MCF 10A (cell line): ENCODE data around the gene MCOLN2. TPM values are rescaled to one million over a fixed set of nuclear protein-coding genes. Genes with fewer than 3 reads are reported as not detected.

Source experiments
- BruUV-seq: library from RNA; stranded (reverse); fragments of 400-500 nt; replicated peaks from 2 replicates; lab custom pipeline; 2021; lab: Mats Ljungman, UMichigan
- CTCF ChIA-PET: fragments of 300-600 bp; sonication (Branson Sonifier 250); formaldehyde crosslinking; extraction: SDS; loops from one replicate; lab custom pipeline; 2021; ENCODE audit warnings: antibody characterized with exemption, inconsistent platforms; lab: Yijun Ruan, JAX
- POLR2A ChIA-PET: fragments of 300-600, 350-650 bp; sonication (Branson Sonifier 250); formaldehyde crosslinking; extraction: SDS; loops from one replicate; lab custom pipeline; 2020; ENCODE audit warnings: antibody characterized with exemption, inconsistent platforms; lab: Yijun Ruan, JAX
- DNase-seq: peaks from one replicate; pipeline ENCODE4 v3.0.0-alpha.2; 2018; ENCODE audit not compliant: unreplicated experiment
- H3K27ac Mint-ChIP-seq: one replicate; pipeline ENCODE4 v1.8.0; 2022; ENCODE audit warnings: mild to moderate bottlenecking, low read depth, mixed read lengths; ENCODE audit not compliant: unreplicated experiment
- H3K27me3 Mint-ChIP-seq: one replicate; pipeline ENCODE4 v1.8.0; 2022; ENCODE audit warnings: mixed read lengths; ENCODE audit not compliant: insufficient read depth, unreplicated experiment
- H3K36me3 Mint-ChIP-seq: one replicate; pipeline ENCODE4 v1.8.0; 2022; ENCODE audit warnings: mild to moderate bottlenecking, moderate library complexity, mixed read lengths; ENCODE audit not compliant: insufficient read depth, unreplicated experiment
- H3K4me1 Mint-ChIP-seq: one replicate; pipeline ENCODE4 v1.8.0; 2022; ENCODE audit warnings: mixed read lengths; ENCODE audit not compliant: insufficient read depth, unreplicated experiment
- H3K4me3 Mint-ChIP-seq: one replicate; pipeline ENCODE4 v1.8.0; 2022; ENCODE audit warnings: mild to moderate bottlenecking, moderate library complexity, mixed read lengths; ENCODE audit not compliant: unreplicated experiment
- H3K9me3 Mint-ChIP-seq: one replicate; pipeline ENCODE4 v1.8.0; 2022; ENCODE audit warnings: mixed read lengths; ENCODE audit not compliant: unreplicated experiment
- intact Hi-C: fragments of 100-400 bp; cut with micrococcal nuclease; formaldehyde crosslinking; loops from 2 replicates; pipeline ENCODE4 v1.14.1; 2022
- total RNA-seq: library from RNA; stranded (reverse); gene quantifications from 2 replicates; pipeline ENCODE4 v1.2.3, GENCODE V29; 2022
- TF ChIP-seq, protein P1 (sequence below): fragments of 200-600 bp; IDR thresholded peaks from one replicate; pipeline ENCODE4 v1.8.0; 2022; ENCODE audit warnings: antibody characterized with exemption, mild to moderate bottlenecking; ENCODE audit not compliant: unreplicated experiment

Gene MCOLN2
- total RNA-seq, 1 experiment from 2014 or later, result 3.0 TPM

DNA sequence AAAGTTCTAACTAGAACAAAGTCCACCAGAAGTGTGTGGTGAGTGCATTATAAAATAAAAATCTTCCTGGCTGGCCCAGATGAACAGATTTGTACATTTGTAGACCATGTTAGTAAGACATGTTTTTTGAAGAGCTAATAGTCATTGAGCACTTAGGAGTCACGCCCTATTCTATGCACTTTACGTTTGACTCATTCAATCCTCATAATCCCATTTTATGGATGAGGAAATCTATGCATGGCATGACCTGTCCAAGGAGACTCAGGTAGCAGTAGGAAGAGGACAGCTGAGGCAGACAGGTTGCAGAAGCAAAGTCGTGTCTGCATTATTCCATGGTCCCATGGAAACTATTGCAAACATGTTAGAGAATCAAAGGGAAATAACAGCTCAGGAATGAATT lies 73.6 kb downstream of the MCOLN2 start:
- no peak for DNase-seq
- Mint-ChIP-seq H3K27ac (no peak overlapping the region), H3K36me3 (no peaks in the 10 kb centered on the region), H3K4me3 (no peak overlapping the region), H3K9me3 (no peaks in the 10 kb centered on the region), H3K4me1 (no peaks in the 10 kb centered on the region), H3K27me3 (no peaks in the 10 kb centered on the region)
- POLR2A ChIA-PET, result interaction anchor here (0.7 to 1.6 kb wide), 2 partner anchors 9 to 164 kb away, joined by 4 to 6 read pairs; no protein-coding TSS in a partner anchor
- TF ChIP-seq, protein P1, sequence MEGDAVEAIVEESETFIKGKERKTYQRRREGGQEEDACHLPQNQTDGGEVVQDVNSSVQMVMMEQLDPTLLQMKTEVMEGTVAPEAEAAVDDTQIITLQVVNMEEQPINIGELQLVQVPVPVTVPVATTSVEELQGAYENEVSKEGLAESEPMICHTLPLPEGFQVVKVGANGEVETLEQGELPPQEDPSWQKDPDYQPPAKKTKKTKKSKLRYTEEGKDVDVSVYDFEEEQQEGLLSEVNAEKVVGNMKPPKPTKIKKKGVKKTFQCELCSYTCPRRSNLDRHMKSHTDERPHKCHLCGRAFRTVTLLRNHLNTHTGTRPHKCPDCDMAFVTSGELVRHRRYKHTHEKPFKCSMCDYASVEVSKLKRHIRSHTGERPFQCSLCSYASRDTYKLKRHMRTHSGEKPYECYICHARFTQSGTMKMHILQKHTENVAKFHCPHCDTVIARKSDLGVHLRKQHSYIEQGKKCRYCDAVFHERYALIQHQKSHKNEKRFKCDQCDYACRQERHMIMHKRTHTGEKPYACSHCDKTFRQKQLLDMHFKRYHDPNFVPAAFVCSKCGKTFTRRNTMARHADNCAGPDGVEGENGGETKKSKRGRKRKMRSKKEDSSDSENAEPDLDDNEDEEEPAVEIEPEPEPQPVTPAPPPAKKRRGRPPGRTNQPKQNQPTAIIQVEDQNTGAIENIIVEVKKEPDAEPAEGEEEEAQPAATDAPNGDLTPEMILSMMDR, result no peak
- BruUV-seq, result no TSS peak
- CTCF ChIA-PET, result interaction anchor here (0.7 to 1.9 kb wide), 7 partner anchors 12 to 782 kb away, joined by 3 to 10 read pairs (median 5); no protein-coding TSS in a partner anchor
- intact Hi-C loops, result no loop called here

DNA sequence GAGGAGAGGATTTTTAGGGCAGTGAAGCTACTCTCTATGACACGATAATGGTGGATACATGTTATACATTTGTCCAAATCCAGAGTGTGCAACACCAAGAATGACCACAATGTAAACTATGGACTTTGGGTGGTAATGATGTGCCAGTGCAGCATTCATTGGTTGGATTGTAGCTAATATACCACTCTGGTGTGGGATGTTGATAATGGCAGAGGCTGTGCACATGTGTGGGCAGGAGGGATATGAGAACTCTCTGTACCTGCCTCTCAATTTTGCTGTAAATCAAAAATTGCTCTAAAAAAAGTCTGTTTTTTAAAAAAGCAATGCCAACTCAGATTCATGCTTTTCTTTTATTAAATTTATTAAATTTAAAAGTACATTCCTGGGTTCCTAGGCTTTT lies 76.8 kb downstream of the MCOLN2 start:
- DNase-seq, result no peak
- H3K9me3 Mint-ChIP-seq, result no peaks in the 10 kb centered on the region

DNA sequence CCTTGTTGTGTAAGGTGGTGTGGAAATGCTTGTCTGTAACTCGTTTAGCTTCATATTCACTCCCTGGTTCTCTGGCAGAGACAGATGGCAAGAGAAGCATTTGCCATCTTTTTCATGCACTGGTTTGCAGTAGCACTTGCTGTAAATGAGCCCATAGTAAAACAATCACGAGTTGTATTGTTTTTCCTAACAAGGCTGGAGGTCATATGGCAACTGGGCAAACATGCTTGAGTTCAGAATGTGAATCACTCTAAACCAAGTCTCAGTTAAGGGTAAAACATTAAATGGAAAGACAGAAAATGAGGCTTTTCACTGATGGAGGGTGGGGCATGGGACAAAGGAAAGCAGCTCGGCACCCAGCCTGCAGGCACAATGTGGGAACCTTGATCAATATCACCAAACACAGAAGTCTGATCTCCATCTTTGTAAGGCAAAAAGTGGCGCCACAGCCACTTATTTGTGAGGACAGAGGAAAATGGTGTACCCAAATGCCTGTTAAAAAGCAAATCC lies 77.4 kb downstream of the MCOLN2 start:
- ChIA-PET POLR2A (no interaction called here), CTCF (interaction anchor here (0.5 kb wide), 2 partner anchors 332 to 339 kb away, joined by 3 to 4 read pairs; no protein-coding TSS in a partner anchor)
- Mint-ChIP-seq H3K4me3 (no peak overlapping the region), H3K36me3 (no peaks in the 10 kb centered on the region), H3K27me3 (no peaks in the 10 kb centered on the region), H3K4me1 (no peaks in the 10 kb centered on the region), H3K27ac (no peak overlapping the region), H3K9me3 (no peaks in the 10 kb centered on the region)
- TF ChIP-seq, protein P1, result no peak
- no peak for DNase-seq
- no TSS peak for BruUV-seq
- intact Hi-C loops, result no loop called here

More for the DNA sequence above, 76.8 kb downstream of the MCOLN2 start:
- H3K4me3 Mint-ChIP-seq, result no peak overlapping the region
- H3K27ac Mint-ChIP-seq, result no peak overlapping the region
- no peaks in the 10 kb centered on the region for H3K27me3 Mint-ChIP-seq
- intact Hi-C loops, result no loop called here
- no peaks in the 10 kb centered on the region for H3K4me1 Mint-ChIP-seq
- H3K36me3 Mint-ChIP-seq, result no peaks in the 10 kb centered on the region
- TF ChIP-seq, protein P1, result no peak
- ChIA-PET CTCF (interaction anchor here (0.6 to 1.9 kb wide), 2 partner anchors 24 to 482 kb away, joined by 5 to 7 read pairs; no protein-coding TSS in a partner anchor), POLR2A (no interaction called here)
- BruUV-seq, result no TSS peak

GRCh38 chr1:84918726-84919336 lies 78.1 kb downstream of the MCOLN2 start:
- TF ChIP-seq, protein P1, result no peak
- ChIA-PET CTCF (interaction anchor here (0.5 to 0.7 kb wide), 4 partner anchors 39 to 1788 kb away, joined by 3 to 4 read pairs (median 3); no protein-coding TSS in a partner anchor), POLR2A (interaction anchor here (0.6 kb wide), 1 partner anchor 67 kb away, joined by 3 read pairs; no protein-coding TSS in a partner anchor)
- Mint-ChIP-seq H3K27me3 (no peaks in the 10 kb centered on the region), H3K9me3 (no peaks in the 10 kb centered on the region), H3K27ac (no peak overlapping the region), H3K4me1 (peaks cover under 1% of the 10 kb centered on the region), H3K36me3 (no peaks in the 10 kb centered on the region), H3K4me3 (no peak overlapping the region)
- intact Hi-C loops, result no loop called here
- DNase-seq, result no peak
- no TSS peak for BruUV-seq
